ENCODE data around the gene GPC1. TPM values are rescaled to one million over a fixed set of nuclear protein-coding genes. Genes with fewer than 3 reads are reported as not detected.

GPC1 gene
- total and polyA plus RNA-seq, 2 of the 13 experiments (the other 11 are each of a cell fraction or from before 2014, with no cell fraction given), result 4.0 to 5.5 TPM

DNA sequence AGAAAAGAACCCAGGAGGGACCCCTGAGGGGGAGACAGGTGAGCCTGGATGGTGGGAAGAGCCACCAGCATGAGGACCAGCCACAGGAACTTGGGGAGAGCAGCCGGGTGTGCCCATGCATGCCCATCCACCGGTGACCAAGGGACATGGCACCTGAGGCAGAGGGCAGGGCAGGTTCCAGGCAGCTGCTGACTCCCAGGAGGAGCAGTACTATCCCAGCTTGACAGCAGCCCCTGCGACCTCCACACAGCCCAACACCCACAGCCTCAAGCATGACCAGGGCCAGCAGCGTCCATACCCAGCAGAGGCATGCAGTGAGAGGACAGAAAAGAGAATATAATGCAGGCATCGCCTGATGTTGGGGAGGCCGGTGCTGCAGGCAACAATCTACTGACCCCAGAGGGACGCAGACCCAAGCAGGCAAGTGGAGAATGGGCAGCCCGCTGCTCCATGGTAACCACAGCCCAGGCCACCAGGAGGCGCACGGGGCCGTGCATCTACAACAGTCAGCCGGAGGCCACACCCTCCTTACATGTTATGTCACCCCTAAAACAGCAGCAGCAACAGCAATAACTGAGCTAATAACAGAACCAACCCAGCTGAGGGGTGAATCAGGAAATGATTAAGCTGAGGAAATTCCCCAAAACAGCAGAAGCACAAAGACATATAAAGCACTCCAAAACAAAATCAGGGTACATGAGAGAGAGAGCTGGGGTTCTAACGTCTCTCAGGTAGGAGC, 78.3 kb downstream of the GPC1 start (continued):
- TF ChIP-seq, protein P1, sequence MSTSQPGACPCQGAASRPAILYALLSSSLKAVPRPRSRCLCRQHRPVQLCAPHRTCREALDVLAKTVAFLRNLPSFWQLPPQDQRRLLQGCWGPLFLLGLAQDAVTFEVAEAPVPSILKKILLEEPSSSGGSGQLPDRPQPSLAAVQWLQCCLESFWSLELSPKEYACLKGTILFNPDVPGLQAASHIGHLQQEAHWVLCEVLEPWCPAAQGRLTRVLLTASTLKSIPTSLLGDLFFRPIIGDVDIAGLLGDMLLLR (CRISPR knock-in tag; IDR thresholded peaks at IDR 0.05), result no peak
- TF ChIP-seq CAMTA2 (CRISPR knock-in tag; IDR thresholded peaks at IDR 0.05; ENCODE audit: borderline replicate concordance) (no peak), UBTF (CRISPR knock-in tag; IDR thresholded peaks at IDR 0.05) (0 out of 2 replicates have a peak, but pooled peaks have one; percentile 40), ZBTB20 (CRISPR knock-in tag; IDR thresholded peaks at IDR 0.05; ENCODE audit: borderline replicate concordance, low read depth) (peak; percentile 32; the same call in 1 of the 2 replicates), HNRNPK (IDR thresholded peaks at IDR 0.05; ENCODE audit: low read depth, low read length, poor library complexity, severe bottlenecking) (no peak), CENPX (CRISPR knock-in tag; IDR thresholded peaks at IDR 0.05) (no peak), NCOR1 (IDR thresholded peaks at IDR 0.05; ENCODE audit: borderline replicate concordance, low read length) (no peak), ZNF776 (CRISPR knock-in tag; IDR thresholded peaks at IDR 0.05) (0 out of 2 replicates have a peak, but pooled peaks have one; percentile 32), STAT6 (CRISPR knock-in tag; IDR thresholded peaks at IDR 0.05; ENCODE audit: borderline replicate concordance) (no peak), RFX5 (IDR thresholded peaks at IDR 0.05; ENCODE audit: low read depth, low read length) (no peak), ISX (CRISPR knock-in tag; conservative IDR thresholded peaks at IDR 0.05) (no peak), AGO1 (IDR thresholded peaks at IDR 0.05; ENCODE audit: low read depth, low read length, poor library complexity, severe bottlenecking) (no peak), ZBTB1 (CRISPR knock-in tag; IDR thresholded peaks at IDR 0.05; ENCODE audit: borderline replicate concordance) (no peak)
- TF ChIP-seq, protein P2, sequence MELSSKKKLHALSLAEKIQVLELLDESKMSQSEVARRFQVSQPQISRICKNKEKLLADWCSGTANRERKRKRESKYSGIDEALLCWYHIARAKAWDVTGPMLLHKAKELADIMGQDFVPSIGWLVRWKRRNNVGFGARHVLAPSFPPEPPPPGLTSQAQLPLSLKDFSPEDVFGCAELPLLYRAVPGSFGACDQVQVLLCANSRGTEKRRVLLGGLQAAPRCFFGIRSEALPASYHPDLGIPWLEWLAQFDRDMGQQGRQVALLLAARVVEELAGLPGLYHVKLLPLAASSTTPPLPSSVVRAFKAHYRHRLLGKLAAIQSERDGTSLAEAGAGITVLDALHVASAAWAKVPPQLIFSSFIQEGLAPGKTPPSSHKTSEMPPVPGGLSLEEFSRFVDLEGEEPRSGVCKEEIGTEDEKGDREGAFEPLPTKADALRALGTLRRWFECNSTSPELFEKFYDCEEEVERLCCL (CRISPR knock-in tag; IDR thresholded peaks at IDR 0.05; ENCODE audit: borderline replicate concordance), result no peak
- TF ChIP-seq, protein P3, sequence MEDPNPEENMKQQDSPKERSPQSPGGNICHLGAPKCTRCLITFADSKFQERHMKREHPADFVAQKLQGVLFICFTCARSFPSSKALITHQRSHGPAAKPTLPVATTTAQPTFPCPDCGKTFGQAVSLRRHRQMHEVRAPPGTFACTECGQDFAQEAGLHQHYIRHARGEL (CRISPR knock-in tag; IDR thresholded peaks at IDR 0.05), result no peak
- TF ChIP-seq, protein P4, sequence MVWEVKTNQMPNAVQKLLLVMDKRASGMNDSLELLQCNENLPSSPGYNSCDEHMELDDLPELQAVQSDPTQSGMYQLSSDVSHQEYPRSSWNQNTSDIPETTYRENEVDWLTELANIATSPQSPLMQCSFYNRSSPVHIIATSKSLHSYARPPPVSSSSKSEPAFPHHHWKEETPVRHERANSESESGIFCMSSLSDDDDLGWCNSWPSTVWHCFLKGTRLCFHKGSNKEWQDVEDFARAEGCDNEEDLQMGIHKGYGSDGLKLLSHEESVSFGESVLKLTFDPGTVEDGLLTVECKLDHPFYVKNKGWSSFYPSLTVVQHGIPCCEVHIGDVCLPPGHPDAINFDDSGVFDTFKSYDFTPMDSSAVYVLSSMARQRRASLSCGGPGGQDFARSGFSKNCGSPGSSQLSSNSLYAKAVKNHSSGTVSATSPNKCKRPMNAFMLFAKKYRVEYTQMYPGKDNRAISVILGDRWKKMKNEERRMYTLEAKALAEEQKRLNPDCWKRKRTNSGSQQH (CRISPR knock-in tag; IDR thresholded peaks at IDR 0.05; ENCODE audit: low read depth), result no peak
- TF ChIP-seq, protein P5, sequence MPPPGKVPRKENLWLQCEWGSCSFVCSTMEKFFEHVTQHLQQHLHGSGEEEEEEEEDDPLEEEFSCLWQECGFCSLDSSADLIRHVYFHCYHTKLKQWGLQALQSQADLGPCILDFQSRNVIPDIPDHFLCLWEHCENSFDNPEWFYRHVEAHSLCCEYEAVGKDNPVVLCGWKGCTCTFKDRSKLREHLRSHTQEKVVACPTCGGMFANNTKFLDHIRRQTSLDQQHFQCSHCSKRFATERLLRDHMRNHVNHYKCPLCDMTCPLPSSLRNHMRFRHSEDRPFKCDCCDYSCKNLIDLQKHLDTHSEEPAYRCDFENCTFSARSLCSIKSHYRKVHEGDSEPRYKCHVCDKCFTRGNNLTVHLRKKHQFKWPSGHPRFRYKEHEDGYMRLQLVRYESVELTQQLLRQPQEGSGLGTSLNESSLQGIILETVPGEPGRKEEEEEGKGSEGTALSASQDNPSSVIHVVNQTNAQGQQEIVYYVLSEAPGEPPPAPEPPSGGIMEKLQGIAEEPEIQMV (CRISPR knock-in tag; IDR thresholded peaks at IDR 0.05; ENCODE audit: low read depth), result no peak
